Hippocampal formation (tissue), 2 donors: ENCODE results near the gene RAD52.

ENCODE experiments used
- DNase-seq, 2 donors: peaks; one replicate each; lab custom pipeline; 2025; lab: John Stamatoyannopoulos, UW

The RAD52 gene

DNA sequence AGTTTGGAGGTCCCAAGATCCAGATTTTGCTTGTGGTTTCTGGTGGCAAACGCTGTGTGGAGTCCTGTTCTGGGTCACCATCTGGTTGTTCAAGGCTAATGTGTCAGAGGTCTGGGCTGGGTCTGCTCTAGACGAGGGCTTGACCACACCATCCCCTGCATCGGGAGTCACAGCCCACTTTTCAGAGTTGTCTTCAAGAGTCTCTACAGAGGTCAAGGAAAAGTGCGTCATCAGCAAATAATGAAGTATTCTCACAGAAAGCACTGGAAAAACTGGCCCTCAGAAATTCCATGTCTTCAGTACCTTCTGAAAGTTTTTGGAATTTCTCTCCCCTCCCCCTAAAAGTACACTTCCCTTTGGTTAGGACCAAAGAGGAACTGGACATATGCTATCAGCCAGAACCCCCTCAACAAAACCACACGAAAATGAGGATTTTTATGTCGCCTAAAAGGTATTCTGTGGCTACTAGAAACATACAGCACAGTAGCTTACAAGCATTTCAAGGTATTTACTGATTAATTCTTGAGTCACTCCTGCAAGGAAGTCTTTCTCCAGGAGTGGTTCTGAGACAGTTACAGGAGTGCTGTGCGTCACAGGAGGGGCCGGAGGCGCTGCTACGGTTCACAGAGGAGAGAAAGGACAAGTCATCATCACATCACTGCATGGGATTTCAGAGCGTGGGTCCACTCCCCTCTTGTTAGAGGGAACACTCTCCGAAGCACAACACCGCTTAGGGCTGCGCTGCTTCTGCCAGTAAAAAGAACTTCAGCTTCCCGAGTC is 35.4 kb downstream of the RAD52 start:
- DNase-seq: no peak

DNA sequence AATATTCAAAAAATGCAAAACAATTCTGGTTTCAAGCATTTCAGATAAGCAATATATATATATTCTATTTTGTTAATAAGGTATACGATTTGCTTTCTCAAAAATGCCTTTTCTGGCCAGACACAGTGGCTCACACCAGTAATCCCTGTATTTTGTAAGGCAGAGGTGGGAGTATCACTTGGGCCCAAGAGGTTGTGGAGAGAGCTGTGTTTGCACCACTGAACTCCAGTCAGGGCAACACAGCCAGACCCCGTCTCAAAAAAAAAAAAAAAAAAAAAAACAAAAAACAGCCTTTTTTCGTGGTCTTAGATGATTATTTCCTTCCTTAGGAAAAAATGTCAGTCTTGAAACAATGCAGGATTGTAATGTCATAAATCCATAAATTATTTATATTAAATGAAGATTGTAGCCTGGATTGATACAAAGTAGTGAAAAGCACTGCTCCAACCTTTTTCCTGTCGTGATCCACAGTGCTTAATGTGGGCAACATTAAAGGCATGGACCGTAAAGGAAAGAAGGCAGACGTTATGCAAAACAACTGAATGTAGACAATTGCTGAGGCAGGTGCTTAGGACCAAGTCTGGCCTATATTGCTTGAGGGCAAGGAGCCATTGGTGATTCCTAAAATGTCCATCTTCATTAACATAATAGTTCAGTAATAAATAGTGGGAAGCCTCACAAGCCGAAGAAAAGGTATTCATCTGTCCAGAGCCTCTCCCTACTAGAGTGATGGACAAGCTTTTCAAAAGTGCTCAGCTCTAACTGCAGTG is 36.8 kb downstream of the RAD52 start:
- no peak for DNase-seq

DNA sequence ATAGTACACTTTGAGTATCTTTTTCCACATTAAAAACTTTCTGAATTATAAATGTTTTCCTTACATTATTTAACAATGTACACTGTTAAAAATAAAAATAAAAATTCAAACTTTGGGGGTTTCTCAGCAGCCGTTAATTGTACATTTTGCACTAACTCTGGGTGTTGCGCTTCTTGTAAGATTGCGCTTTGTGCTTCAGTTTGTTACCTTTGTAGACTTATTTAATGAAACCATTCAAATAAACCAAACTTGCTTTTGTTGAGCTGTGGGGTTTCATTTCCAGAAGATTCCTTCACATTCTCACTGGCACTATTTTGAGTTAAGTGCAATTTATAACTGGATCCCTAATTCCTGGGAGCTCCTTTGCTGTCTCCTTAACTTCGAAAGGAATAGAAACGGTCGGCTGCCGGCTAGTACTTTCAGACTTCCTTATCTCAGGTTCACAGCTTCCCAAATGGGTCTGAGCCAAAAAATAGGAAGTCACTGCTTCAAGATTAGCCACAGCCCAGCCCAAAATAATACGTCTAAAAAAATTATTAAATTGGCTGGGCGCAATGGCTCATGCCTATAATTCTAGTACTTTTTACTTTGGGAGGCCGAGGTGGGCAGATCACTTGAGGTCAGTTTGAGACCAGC is 38.2 kb downstream of the RAD52 start:
- no peak for DNase-seq

DNA sequence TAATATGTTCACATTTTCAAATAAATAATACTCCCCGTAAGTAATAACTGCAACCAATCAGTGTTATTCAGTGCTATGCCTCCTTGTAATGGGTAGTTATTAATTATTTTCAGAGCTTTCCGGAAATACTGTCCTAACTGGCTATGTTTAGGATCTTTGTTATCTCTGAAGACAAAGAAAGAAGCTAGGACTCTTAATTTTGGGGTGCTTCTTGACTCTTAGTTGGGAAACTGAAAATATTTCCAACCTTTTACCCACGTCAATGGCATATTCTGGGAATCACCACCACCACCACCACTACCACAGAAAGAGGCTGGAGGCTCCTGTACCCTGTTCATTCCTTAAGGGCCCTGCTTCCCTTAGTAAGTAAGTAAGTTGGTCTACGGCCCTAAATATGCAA is 39.1 kb downstream of the RAD52 start:
- DNase-seq: no peak

DNA sequence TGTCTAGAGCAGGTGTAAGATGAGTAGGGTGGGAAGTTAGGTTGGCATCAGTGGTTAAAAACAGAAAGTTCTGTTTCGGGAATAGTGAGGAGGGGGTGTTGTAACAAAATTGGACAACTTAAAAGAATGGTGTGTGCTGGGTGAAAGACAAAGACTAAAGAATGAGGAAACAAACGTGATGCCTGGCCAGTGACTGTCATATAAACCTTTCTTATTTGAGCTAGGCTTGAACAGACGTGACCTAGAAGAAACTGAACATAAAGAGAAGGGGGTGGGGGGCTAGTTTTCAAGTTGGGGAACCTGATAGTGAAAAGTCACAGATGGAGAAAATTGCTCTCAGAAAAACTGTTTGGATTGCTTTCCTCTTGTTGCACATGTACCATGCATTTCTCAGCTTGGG is 39.6 kb downstream of the RAD52 start:
- DNase-seq: no peak

DNA sequence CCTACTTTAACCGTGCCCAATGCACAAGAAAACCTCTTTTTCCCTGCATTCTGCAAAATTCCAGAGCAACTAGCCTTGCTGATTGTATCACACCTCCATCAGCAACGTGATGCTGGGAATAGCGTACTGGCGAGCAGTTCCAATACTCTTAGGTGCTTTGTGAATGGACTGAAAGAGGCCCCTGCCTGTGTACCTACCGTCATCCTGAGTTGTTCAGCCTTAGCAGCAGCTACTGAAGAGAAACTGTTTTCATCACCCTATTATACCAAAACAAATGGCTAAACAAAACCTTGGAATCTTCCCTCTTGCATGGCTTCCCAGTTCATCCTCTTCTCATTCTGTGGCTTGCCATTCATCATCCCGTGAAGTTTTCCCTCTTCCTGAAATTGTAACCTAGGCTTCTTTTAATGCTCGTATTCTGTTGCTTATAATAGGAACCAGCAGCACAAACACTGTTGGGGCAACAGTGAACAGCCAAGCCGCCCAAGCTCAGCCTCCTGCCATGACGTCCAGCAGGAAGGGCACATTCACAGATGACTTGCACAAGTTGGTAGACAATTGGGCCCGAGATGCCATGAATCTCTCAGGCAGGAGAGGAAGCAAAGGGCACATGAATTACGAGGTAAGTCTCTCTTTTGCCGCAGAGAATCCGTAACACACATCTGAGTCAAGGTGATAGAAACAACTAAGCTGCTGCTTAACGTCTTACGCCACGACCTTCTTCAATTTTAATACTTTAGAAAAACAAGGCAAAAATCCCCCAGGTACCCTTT is 41.9 kb downstream of the RAD52 start:
- no peak for DNase-seq

DNA sequence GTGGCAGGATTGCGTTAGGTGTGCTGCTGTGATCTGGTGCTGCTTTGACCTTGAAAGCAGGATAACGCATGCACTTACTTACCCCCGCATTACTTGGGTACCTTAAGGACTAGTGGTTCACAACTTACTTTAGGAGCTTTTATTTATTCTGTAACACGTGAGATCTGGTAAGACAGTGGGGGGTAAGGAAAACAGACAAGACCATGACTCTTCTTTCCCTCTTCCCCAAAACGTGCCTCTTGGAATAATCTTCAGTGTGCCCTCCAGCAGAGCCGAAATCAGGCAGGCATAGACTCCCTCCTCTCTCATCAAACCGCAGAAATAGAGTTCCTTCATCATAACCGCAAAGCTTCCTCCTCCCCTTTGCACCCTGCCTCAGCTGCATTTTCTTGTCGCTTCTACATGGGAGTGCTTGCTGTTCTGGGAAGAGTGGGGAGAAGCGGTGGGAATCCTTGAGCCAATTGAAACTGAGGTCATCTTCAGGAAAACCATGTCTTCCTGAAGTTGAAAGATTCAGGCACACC is 43.4 kb downstream of the RAD52 start:
- DNase-seq: no peak

DNA sequence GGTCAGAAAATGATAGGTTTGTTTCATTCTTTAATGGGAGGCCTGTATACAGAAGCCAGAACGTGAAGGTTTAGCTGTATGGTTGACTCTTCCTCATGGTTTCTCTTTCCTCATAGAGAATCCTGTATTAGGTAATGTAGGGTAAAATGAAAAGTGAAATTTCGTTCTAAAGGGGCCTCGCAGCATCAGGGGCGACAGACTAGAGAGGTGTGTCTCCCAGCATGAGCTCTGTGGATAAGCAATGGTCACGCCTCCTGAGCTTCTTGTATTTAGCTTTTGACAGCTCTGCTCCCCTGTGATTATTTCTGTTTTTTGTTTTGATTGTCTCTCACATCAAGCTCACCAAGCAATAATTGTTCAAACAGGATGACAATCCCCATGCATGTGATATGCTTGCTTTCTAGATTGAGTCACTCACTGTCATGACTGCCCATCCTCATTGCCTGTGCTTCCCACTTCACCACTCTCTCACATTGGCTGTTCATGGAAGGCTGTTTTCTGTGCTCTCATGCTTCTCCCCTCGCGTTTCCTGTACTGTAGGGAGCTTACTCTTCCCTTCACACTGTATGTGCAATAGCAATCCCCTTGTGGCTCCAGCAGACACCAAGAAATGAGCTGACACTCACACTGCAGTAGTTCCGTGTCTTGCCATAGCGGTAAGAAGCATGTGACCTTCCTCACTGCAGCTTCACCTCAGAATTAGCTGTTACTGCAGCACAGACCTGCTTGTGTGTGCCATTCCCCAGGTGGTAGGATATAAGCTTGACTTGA is 44.0 kb downstream of the RAD52 start:
- no peak for DNase-seq

DNA sequence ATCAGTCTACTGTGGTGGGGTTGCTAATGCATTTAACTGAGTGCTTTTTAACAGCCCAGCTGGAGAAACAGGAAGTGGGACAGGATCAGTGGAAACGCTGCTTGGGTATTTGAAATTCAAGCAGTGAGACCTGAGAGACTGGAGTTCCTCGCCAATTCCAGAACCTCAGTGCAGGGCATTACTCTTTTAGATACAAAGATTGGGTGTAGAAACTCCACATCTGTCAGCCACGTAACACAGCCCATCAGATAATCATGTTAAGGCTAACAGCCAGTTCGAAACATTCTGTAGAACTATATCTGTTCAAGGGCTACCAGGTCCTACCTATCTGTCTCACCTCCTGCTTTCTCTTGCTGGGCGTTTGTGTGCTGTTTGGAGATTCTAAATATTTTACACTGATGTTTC is 45.5 kb downstream of the RAD52 start:
- no peak for DNase-seq

DNA sequence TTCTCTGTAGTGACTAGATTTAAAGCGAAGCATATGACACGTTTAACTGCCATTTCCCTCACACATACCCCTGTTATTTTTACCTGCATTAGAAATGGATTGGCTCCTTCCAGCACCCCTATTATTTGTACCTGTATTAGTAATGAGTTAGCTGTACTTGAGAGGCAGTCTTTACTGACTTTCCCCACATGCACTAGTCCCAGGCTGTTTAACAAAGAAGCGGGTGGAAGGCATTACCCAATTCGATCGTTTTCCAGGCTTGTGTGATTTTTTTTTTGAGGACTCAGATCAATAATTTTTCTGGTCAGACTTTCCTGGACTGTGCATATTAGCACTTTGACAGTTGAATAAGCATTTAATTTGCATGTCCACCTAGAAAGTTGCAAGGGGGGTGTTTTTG is 46.4 kb downstream of the RAD52 start:
- DNase-seq: no peak

DNA sequence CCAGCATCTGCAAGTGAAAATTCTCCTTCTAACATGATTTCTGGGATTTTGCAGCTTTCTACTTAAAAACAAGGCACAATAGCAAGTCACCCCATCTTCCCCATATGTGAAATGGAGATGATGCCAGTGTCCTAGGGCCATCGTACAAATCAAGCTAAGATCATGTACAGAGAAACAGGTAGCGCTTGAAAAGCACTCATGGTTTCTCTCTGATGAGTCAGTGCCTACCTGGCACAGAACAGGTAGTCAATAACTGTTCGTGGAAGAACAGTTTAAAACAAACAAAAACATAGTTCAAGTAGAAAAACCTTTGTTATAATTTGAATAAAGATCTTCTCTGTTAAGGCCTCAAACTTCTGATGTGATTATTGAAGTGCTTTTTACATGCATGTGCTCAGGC is 46.9 kb downstream of the RAD52 start:
- DNase-seq: no peak

DNA sequence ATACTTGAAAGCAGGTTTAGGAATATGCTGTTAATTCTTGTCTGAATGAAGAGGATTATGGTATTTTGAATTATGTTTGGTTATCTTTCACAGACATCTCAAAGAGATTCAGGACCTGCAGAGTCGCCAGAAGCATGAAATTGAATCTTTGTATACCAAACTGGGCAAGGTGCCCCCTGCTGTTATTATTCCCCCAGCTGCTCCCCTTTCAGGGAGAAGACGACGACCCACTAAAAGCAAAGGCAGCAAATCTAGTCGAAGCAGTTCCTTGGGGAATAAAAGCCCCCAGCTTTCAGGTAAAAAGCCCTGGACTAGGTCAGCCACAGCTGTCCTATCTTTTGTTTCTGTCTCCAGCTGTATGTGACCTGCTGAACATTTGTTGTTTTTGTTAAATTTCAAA is 52.1 kb downstream of the RAD52 start:
- DNase-seq: no peak

DNA sequence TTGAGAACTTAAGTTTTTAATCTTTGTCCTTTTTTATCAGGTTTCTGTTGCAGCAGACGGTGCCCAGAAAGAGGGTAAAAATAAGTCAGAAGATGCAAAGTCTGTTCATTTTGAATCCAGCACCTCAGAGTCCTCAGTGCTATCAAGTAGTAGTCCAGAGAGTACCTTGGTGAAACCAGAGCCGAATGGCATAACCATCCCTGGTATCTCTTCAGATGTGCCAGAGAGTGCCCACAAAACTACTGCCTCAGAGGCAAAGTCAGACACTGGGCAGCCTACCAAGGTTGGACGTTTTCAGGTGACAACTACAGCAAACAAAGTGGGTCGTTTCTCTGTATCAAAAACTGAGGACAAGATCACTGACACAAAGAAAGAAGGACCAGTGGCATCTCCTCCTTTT is 53.5 kb downstream of the RAD52 start:
- DNase-seq: no peak

DNA sequence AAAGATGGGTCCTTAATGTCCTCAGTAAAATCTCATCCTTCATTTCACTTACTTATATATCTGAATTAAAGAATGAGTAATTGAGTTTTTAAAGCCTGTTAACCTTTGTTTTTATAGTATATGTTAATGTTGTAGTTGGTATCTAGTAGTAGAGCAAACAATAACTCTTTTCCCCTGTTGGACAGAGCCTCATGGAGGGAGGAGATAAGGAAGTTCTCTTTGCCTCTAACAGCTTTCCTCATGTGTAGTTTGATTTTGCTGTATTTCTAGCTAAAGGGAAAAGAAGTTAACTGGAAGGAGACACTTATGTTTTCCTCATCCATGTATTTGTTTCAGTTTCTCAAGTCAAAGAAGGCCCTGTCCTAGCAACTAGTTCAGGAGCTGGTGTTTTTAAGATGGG is 55.3 kb downstream of the RAD52 start:
- DNase-seq: no peak

DNA sequence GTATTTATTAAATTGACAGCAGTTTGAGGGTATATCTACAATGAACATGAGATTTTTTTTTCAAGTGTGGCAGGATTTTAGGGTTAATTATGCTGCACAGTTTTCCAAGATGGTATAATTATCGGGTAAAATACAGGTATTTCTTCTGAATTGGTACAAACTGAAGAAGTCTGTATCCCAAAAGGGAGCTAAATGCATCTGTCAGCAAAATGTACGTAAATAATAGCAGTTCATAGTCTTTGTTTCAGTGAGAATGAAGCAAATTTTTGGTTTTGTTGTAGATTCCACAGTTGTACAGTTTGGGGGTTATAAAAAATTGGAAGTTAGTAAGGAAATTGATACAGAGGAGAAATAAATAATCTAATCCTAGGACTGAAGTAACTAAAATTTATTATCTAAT is 63.3 kb downstream of the RAD52 start:
- no peak for DNase-seq

DNA sequence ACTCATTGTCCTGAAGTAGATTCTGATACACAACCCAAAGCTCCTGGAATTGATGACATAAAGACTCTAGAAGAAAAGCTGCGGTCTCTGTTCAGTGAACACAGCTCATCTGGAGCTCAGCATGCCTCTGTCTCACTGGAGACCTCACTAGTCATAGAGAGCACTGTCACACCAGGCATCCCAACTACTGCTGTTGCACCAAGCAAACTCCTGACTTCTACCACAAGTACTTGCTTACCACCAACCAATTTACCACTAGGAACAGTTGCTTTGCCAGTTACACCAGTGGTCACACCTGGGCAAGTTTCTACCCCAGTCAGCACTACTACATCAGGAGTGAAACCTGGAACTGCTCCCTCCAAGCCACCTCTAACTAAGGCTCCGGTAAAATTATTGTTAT is 63.8 kb downstream of the RAD52 start:
- no peak for DNase-seq

DNA sequence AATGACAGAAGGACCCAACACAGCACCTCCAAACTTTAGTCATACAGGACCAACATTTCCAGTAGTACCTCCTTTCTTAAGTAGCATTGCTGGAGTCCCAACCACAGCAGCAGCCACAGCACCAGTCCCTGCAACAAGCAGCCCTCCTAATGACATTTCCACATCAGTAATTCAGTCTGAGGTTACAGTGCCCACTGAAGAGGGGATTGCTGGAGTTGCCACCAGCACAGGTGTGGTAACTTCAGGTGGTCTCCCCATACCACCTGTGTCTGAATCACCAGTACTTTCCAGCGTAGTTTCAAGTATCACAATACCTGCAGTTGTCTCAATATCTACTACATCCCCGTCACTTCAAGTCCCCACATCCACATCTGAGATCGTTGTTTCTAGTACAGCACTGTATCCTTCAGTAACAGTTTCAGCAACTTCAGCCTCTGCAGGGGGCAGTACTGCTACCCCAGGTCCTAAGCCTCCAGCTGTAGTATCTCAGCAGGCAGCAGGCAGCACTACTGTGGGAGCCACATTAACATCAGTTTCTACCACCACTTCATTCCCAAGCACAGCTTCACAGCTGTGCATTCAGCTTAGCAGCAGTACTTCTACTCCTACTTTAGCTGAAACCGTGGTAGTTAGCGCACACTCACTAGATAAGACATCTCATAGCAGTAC is 64.6 kb downstream of the RAD52 start:
- no peak for DNase-seq

DNA sequence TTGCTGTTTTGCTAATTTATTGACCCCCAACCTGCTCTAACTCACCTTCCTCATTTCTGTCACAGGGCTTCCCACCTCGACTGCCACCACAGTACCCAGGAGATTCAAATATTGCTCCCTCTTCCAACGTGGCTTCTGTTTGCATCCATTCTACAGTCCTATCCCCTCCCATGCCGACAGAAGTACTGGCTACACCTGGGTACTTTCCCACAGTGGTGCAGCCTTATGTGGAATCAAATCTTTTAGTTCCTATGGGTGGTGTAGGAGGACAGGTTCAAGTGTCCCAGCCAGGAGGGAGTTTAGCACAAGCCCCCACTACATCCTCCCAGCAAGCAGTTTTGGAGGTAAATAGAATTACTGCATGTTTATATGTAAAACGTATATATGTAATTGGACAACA is 68.8 kb downstream of the RAD52 start:
- no peak for DNase-seq

DNA sequence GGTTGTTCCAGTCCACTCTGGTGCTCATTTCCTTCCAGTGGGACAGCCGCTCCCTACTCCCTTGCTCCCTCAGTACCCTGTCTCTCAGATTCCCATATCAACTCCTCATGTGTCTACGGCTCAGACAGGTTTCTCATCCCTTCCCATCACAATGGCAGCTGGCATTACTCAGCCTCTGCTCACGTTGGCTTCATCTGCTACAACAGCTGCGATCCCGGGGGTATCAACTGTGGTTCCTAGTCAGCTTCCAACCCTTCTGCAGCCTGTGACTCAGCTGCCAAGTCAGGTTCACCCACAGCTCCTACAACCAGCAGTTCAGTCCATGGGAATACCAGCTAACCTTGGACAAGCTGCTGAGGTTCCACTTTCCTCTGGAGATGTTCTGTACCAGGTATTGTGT is 69.9 kb downstream of the RAD52 start:
- no peak for DNase-seq

DNA sequence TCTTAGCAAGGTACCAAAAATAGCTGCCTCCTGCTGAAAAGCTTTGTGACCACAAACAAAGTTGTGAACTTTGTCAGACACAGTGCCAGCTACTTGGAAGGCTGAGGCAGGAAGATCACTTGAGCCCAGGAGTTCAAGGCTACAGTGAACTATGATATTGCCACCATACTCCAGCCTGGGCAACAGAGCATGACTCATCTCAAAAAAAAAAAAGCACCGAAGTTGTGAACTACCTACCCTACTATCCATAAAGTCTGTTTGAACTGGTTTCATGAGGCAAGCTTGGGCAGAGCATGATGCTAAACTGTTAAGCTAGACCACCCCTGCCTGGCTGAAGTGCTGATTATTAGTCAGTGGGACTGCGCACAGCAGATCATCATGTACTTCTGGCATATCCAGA is 75.5 kb downstream of the RAD52 start:
- DNase-seq: no peak

DNA sequence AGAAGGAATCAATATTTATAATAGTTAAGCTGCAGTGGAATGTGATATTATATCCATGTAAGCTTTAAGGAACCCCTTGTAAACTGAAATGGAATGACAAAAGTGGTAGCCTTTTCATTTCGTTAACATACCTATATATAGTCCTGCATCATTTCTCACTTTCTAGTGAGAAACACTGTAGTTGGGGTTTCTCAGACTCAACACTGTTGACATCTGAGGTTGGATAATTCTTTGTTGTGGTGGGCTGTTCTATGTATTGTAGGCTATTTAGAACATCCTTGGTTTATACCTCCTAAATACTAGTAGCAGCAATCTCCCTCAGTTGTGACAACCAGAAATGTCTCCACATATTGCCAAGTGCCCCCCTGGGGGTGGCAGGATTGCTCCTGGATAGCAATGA is 79.1 kb downstream of the RAD52 start:
- DNase-seq: no peak
